HG03175 (cell line): ENCODE data around the gene CITED4.
A peak's percentile ranks its signal among the peaks of the same experiment; 100 is the strongest.

Experiments
- ATAC-seq: cut with Tn5 transposase; IDR thresholded peaks from one replicate; pipeline ENCODE4 v1.9.1; 2021; ENCODE audit warnings: mild to moderate bottlenecking, moderate library complexity; ENCODE audit not compliant: unreplicated experiment

CITED4 gene

GRCh38 chr1:40855513-40855912, 6.7 kb downstream of the CITED4 start:
- no peak for ATAC-seq

- ATAC-seq = no peak
Measured at GRCh38 chr1:40853885-40854170, 8.3 kb downstream of the CITED4 start.

- ATAC-seq = no peak
Measured at GRCh38 chr1:40853113-40853884, 8.9 kb downstream of the CITED4 start.

- no peak for ATAC-seq
Measured at GRCh38 chr1:40851643-40852042, 10.5 kb downstream of the CITED4 start.

GRCh38 chr1:40849801-40850592, 12.2 kb downstream of the CITED4 start:
- ATAC-seq = peak; percentile 75

GRCh38 chr1:40848530-40849189, 13.5 kb downstream of the CITED4 start:
- ATAC-seq = no peak

GRCh38 chr1:40847023-40847745, 15.0 kb downstream of the CITED4 start:
- no peak for ATAC-seq

GRCh38 chr1:40845895-40846294, 16.3 kb downstream of the CITED4 start:
- no peak for ATAC-seq

GRCh38 chr1:40844887-40845878, 17.0 kb downstream of the CITED4 start:
- no peak for ATAC-seq

- ATAC-seq = no peak
Measured at GRCh38 chr1:40844079-40844478, 18.1 kb downstream of the CITED4 start.

- ATAC-seq = no peak
Measured at GRCh38 chr1:40842691-40843090, 19.5 kb downstream of the CITED4 start.

GRCh38 chr1:40842207-40842606, 20.0 kb downstream of the CITED4 start:
- ATAC-seq = no peak

- ATAC-seq = no peak
Measured at GRCh38 chr1:40841602-40842001, 20.6 kb downstream of the CITED4 start.

- ATAC-seq = no peak
Measured at GRCh38 chr1:40840526-40841323, 21.4 kb downstream of the CITED4 start.

GRCh38 chr1:40839943-40840335, 22.2 kb downstream of the CITED4 start:
- ATAC-seq = no peak

GRCh38 chr1:40838980-40839942, 22.9 kb downstream of the CITED4 start:
- ATAC-seq = no peak

GRCh38 chr1:40838045-40838979, 23.9 kb downstream of the CITED4 start:
- no peak for ATAC-seq
